HG02938 (cell line): ENCODE measurements around the gene PAM.
"Not testable (repeated sequence)": the region's sequence is repeated elsewhere in the genome, so short reads cannot be mapped to it uniquely, and the experiment has no call there.

Source experiments
- ATAC-seq: cut with Tn5 transposase; IDR thresholded peaks from one replicate; pipeline ENCODE4 v1.9.1; 2021; ENCODE audit warnings: mild to moderate bottlenecking, moderate library complexity; ENCODE audit not compliant: unreplicated experiment

Gene PAM

GRCh38 chr5:102981957-102982635 is 227.0 kb downstream of the PAM start:
- ATAC-seq = no peak

GRCh38 chr5:102986074-102986473 is 231.0 kb downstream of the PAM start:
- no peak for ATAC-seq

DNA sequence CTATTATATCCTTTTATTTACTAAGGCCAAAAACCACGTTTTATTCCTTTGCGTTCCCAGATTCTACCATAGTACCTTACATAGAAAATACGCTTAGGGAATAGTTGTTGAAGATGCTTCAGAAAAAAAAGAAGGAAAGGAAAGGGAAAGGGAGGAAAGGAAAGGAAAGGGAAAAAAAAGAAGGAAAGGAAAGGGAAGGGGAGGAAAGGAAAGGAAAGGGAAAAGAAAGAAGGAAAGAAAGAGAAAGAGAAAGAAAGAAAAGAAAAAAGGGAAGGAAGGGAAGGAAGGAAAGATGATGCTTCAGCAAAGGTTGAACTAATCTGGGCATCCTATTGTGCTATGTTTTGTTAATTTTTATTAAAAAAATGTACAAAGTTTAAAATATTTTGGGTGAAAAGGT is 233.4 kb downstream of the PAM start:
- ATAC-seq = no peak

GRCh38 chr5:102991802-102992201 is 236.7 kb downstream of the PAM start:
- ATAC-seq = no peak

DNA sequence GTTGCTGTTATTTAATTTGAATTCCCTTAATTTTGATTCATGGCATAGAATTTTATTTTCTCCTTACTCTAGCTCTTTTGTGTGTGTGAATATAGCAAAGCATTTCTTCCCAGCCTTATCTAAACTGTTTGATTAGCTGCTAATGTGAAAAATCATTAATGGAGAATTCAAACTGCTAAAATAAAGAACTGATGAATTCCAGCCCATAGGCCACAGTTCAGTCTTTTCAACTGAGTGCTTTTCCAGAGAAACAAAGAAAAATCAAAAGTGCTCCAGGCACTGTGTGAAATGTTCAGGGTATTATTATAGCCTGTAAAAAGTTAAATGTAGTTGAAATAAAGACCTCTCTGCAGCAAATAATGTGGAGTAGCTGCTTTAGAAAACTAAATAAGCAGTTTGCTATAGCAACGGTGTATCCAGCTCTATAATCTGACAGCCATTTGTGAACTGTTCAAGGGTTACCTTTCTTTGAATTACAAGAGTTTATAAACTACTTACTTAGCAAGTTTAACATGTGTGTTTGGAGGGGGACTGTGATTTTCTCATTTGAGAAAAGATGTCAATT is 241.0 kb downstream of the PAM start:
- ATAC-seq = no peak

DNA sequence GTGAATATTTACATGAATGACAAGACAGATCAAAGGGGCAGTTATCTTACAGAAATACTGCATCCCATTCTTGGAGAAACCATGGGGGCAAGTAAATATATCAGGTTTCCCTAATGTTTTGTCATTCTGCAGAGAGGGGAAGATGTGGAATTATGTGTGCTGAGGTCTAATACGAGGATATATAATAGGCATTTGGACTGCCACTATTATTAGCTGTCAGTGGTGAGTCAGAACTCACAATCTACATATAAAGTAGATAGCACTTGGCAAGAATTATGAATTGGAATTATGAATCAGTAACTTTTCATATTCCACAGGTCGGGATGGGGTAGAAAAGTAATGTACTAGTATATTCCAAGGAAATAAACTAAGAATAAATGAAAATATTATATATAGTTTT is 243.1 kb downstream of the PAM start:
- ATAC-seq = no peak

DNA sequence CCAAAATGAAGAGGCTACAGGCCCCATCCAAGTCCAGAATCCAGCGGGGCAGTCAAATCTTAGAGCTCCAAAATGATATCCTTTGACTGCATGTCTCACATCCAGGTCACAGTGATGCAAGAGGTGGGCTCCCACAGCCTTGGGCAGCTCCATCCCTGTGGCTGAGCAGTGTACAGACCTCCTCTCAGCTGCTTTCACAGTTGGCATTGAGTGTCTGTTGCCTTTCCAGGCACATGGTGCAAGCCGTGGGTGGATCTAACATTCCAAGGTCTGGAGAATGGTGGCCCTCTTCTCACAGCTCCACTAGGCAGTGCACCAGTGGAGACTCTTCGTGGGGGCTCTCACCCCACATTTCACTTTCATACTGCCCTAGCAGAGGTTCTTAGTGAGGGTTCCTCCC is 244.1 kb downstream of the PAM start:
- no peak for ATAC-seq

DNA sequence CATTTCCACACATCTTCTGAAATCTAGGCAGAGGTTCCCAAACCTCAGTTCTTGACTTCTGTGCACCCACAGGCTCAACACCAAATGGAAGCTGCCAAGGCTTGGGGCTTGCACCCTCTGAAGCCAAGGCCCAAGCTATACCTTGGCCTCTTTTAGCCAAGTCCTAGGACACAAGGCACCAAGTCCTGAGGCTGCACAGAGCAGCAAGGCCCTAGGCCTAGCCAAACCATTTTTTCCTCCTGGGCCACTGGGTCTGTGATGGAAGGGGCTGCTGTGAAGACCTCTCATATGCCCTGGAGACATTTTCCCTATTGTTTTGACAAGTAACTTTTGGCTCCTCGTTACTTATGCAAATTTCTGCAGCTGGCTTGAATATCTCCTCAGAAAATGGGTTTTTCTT is 244.5 kb downstream of the PAM start:
- ATAC-seq = not testable (repeated sequence)

GRCh38 chr5:103000089-103000488 is 245.0 kb downstream of the PAM start:
- no peak for ATAC-seq

DNA sequence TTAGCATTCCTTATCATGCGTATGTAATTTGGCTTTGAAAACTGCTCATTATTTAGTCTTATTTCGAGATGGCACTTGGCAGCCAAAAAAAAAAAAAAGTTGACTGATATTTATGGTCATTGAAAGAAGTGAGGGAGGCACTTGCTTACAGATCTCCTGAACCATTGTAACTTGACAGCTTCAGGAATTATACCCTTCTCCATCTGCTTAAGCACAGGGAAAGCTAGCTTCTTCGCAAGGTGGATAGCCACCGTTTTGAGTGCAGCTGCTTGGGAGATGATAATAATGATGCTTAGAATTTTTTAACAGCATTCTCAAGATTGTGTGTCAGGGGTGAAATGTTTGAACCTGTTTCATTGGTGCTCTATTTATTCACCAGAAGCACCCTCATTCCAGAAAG is 248.8 kb downstream of the PAM start:
- no peak for ATAC-seq

DNA sequence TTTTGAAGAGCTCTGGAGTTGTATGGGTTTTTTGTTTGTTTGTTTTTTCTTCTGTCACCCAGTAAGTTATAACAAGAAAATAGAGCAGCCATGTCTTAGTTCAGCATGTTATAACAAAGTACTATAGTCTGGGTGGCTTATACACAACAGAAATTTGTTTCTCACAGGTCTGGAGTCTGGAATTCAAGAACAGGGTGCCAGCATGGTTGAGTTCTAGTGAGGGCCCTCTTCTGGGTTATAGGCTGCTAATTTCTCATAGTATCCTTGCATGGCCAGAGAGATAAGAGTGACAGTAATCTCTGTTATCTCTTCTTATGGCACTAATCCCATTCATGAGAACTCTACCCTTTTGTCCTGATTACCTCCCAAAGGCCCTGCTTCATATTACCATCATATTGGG is 250.2 kb downstream of the PAM start:
- ATAC-seq = no peak

- ATAC-seq = no peak
These were observed 251.8 kb downstream of the PAM start for GRCh38 chr5:103006921-103007320.

DNA sequence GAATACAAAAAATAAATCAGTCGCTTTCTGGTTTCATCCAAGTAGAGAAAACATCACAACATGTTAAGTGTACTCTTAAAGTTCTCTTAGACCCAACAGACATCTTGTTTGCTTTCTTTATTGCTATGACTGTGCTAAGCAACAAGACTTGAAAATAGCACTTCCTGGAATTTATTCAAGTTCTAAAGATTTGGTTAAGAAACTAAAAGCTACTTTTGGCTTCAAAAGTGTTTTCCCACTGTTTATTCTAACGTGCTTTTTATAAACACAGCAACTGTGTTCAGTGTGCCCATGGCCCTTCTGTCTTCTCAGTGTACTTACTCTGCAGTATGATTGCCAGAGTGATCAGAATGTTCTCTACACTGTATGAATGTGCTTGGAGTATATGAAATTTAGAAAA is 255.1 kb downstream of the PAM start:
- peak; percentile 80 for ATAC-seq

DNA sequence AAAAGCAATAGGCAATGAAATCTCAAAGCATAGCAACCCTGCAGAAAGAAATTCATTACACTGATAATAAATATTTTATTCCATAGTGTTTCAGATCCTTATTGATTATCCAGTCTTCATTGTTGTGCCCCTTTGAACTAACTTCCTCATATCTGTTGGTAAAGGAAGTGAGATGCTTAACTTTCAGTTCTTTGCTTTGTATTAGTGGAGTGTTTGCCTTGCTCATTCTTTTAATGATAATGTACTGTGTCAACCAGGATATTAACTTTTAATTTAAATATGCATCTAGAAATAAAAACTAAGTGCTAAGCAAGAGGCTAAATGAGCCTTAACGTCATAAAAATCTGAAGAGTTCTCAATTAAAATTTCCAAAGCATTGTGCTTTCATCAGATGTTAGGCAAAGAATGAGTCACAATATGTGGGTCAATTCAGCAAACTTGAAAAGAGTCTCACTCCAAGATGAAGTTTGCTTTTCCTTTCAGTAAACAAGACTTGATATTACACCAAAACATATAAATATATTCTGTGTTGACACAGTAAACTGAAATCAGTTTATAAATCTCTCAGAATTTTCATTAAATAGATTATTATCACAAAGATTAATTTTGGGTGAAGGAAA is 258.9 kb downstream of the PAM start:
- ATAC-seq = no peak

DNA sequence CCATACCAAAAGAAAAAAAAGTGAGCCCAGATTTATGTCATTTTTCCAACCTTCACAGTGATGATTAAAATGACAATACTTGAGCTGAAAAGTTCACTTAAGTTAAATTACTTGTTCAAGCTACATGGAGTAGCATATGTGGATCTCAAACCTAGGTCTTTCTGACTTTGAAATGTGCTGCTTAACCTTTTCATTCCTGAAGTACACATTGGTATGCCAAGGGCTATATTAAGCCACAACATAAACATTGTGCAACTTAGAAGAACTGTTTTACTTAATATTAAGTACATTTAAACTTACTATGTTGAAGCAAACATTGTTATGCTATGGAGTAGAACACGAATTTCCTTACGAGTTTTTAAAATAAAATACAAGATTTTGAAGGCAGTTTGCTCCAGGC is 259.9 kb downstream of the PAM start:
- ATAC-seq = no peak

GRCh38 chr5:103016167-103016566 is 261.1 kb downstream of the PAM start:
- ATAC-seq = no peak

- ATAC-seq = no peak
These were observed 264.7 kb downstream of the PAM start for GRCh38 chr5:103019804-103020203.

GRCh38 chr5:103021314-103021713 is 266.2 kb downstream of the PAM start:
- peak; percentile 98 for ATAC-seq

- no peak for ATAC-seq
These were observed 272.2 kb downstream of the PAM start for GRCh38 chr5:103027267-103027666.

- no peak for ATAC-seq
These were observed 276.5 kb downstream of the PAM start for GRCh38 chr5:103031607-103032006.

DNA sequence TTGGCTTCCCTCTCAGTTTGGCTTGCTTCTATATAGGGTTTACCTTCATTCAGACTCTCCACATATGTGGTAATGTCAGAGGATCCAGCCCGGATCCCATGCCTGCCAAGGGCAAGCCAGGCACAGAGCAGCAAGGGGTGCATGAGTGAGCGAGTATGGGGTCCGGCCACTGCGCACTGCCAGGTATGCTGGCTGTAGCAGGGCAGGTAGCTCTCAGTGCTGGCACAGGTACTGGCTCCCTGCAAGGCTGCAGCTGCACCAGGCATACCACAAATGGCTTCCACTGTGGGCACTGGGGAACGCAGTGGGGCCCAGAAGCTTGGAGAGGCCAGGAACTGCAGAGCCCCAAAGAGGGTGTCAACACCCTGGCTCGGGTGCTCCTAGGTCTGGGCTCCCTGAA is 278.6 kb downstream of the PAM start:
- no peak for ATAC-seq

DNA sequence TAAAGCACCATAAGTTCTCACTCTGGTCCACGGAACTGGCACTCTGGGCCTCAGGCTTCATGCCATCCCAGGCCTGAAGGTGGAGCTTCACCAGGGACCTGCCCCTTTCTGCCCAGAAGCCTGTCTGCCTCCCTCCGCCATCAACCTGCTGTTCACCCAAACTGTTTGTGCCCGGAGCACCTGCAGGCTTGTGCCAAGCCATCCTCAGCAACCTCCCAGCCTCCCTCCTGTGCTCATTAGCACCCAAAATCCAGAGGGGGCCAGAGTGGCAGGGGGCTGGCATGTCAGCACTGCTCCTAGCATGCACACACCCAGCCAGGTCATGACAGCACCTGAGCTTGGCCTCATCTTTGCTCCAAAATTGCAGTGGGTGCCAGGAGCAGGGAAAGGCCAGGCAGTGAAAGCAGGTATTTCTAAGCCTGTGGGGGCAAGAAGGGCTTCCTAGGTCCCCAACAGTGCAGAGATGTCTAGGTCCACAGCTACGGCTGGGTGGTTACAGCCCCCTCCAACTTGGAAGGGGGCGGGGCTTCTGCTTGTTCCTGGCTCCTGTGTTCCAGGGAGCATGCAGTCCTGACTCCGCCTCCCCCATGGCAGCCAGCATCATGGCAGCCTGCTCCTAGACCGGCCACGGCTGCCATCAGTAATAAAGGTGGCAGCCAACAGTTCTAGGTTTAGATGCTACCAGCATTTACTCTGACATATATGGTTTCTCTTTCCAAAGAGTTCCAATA is 279.7 kb downstream of the PAM start:
- no peak for ATAC-seq
